T-helper 2 cell treated with Interferon-gamma antibody and Interleukin-4, amounts not matched to agents 100 ng/mL and 5 ng/mL, for 36 hours (primary cell): ENCODE results near the gene MAPK4. TPM values are rescaled to one million over a fixed set of nuclear protein-coding genes. Genes with fewer than 3 reads are reported as not detected.
"Not testable (repeated sequence)": the region's sequence is repeated elsewhere in the genome, so short reads cannot be mapped to it uniquely, and the experiment has no call there.

Source experiments
- intact Hi-C: fragments of 100-400 bp; cut with micrococcal nuclease; formaldehyde crosslinking; loops from one replicate; pipeline ENCODE4 v1.15.1; 2023
- total RNA-seq: library from RNA; stranded (reverse); gene quantifications from 2 replicates; pipeline ENCODE4 v1.2.3, GENCODE V29; 2022

MAPK4 gene
- total RNA-seq, 1 donor from 2014 or later, result not detected

GRCh38 chr18:50679656-50680055 lies 119.8 kb downstream of the MAPK4 start:
- intact Hi-C loops, result no loop called here

GRCh38 chr18:50680966-50681365 lies 121.1 kb downstream of the MAPK4 start:
- intact Hi-C loops, result no loop called here

GRCh38 chr18:50682852-50683251 lies 123.0 kb downstream of the MAPK4 start:
- intact Hi-C loops, result no loop called here

- intact Hi-C loops, result no loop called here
These were observed 126.5 kb downstream of the MAPK4 start for GRCh38 chr18:50686409-50686808.

GRCh38 chr18:50687491-50687890 lies 127.6 kb downstream of the MAPK4 start:
- intact Hi-C loops, result no loop called here

- intact Hi-C loops, result no loop called here
These were observed 129.7 kb downstream of the MAPK4 start for GRCh38 chr18:50689578-50689977.

- intact Hi-C loops, result no loop called here
These were observed 134.3 kb downstream of the MAPK4 start for GRCh38 chr18:50694147-50694546.

- intact Hi-C loops, result no loop called here
These were observed 135.7 kb downstream of the MAPK4 start for GRCh38 chr18:50695431-50696176.

- intact Hi-C loops, result no loop called here
These were observed 136.5 kb downstream of the MAPK4 start for GRCh38 chr18:50696436-50696835.

GRCh38 chr18:50696929-50697328 lies 137.0 kb downstream of the MAPK4 start:
- intact Hi-C loops, result no loop called here

- intact Hi-C loops, result no loop called here
These were observed 137.6 kb downstream of the MAPK4 start for GRCh38 chr18:50697509-50697908.

- intact Hi-C loops, result no loop called here
These were observed 140.6 kb downstream of the MAPK4 start for GRCh38 chr18:50700245-50701165.

- intact Hi-C loops, result no loop called here
These were observed 144.6 kb downstream of the MAPK4 start for GRCh38 chr18:50704357-50704940.

- intact Hi-C loops, result no loop called here
These were observed 146.3 kb downstream of the MAPK4 start for GRCh38 chr18:50706199-50706598.

- intact Hi-C loops, result no loop called here
These were observed 146.8 kb downstream of the MAPK4 start for GRCh38 chr18:50706651-50707050.

- intact Hi-C loops, result not testable (repeated sequence)
These were observed 147.4 kb downstream of the MAPK4 start for GRCh38 chr18:50707297-50707696.

GRCh38 chr18:50707855-50708469 lies 148.1 kb downstream of the MAPK4 start:
- intact Hi-C loops, result no loop called here

GRCh38 chr18:50709193-50709592 lies 149.3 kb downstream of the MAPK4 start:
- intact Hi-C loops, result no loop called here

GRCh38 chr18:50711386-50711785 lies 151.5 kb downstream of the MAPK4 start:
- intact Hi-C loops, result no loop called here

GRCh38 chr18:50715919-50716318 lies 156.0 kb downstream of the MAPK4 start:
- intact Hi-C loops, result no loop called here

- intact Hi-C loops, result no loop called here
These were observed 157.0 kb downstream of the MAPK4 start for GRCh38 chr18:50716902-50717301.

- intact Hi-C loops, result no loop called here
These were observed 157.7 kb downstream of the MAPK4 start for GRCh38 chr18:50717563-50717962.
